Mucosa of rectum (tissue), 2 donors: ENCODE data around the gene CASP14.
"Not testable (repeated sequence)": the region's sequence is repeated elsewhere in the genome, so short reads cannot be mapped to it uniquely, and the experiment has no call there.

Source experiments
- H3K27ac ChIP-seq, 2 donors: one replicate each; pipeline ENCODE4 v1.7.0; 2013; ENCODE audit warnings: inconsistent platforms in 2 of 2, low read depth in 2 of 2, low read length in 2 of 2
- H3K27me3 ChIP-seq, 2 donors: one replicate each; pipeline ENCODE4 v1.7.0; 2013; ENCODE audit warnings: low read length in 2 of 2; ENCODE audit not compliant: control insufficient read depth in 2 of 2, insufficient read depth in 2 of 2
- H3K36me3 ChIP-seq, 2 donors: one replicate each; pipeline ENCODE4 v1.7.0; 2013; ENCODE audit warnings: low read length in 2 of 2; ENCODE audit not compliant: control insufficient read depth in 2 of 2, insufficient read depth in 2 of 2
- H3K4me1 ChIP-seq, 2 donors: one replicate each; pipeline ENCODE4 v1.7.0; 2013; ENCODE audit warnings: low read length in 2 of 2, mild to moderate bottlenecking in 1 of 2; ENCODE audit not compliant: control insufficient read depth in 2 of 2, insufficient read depth in 2 of 2
- H3K4me3 ChIP-seq, 2 donors: one replicate each; pipeline ENCODE4 v1.7.0; 2013; ENCODE audit warnings: low read length in 2 of 2
- H3K9ac ChIP-seq, 2 donors: one replicate each; pipeline ENCODE4 v1.7.0; 2013; ENCODE audit warnings: low read length in 2 of 2, low read depth in 1 of 2, mild to moderate bottlenecking in 1 of 2
- H3K9me3 ChIP-seq, 2 donors: one replicate each; pipeline ENCODE4 v1.7.0; 2013; ENCODE audit warnings: low read length in 2 of 2; ENCODE audit not compliant: control insufficient read depth in 2 of 2
- donor health status: healthy.
- donor health status: Normal muscosa, but diverticular disease.

CASP14 gene

DNA sequence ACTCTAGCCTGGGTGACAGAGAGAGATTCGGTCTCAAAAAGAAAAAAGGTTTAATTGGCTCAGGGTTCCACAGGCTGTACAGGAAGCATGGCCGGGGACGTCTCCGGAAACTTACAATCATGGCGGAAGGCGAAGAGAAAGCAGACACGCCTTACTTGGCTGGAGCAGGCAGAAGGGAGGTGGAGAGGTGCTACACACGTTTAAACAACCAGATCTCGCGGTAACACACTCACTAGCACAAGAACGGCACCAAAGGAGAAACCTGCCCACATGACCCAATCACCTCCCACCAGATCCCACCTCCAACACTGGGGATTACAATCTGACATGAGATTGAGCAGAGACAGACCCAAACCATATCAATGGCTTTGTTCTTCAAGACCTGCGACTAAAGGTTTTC, 12.8 kb downstream of the CASP14 start:
- Histone ChIP-seq H3K4me3 (no peak overlapping the region), H3K4me1 (no peaks in the 10 kb centered on the region), H3K27me3 (no peaks in the 10 kb centered on the region), H3K27ac (no peak overlapping the region), H3K9me3 (no peaks in the 10 kb centered on the region), H3K36me3 (no peaks in the 10 kb centered on the region), H3K9ac (no peak overlapping the region)

DNA sequence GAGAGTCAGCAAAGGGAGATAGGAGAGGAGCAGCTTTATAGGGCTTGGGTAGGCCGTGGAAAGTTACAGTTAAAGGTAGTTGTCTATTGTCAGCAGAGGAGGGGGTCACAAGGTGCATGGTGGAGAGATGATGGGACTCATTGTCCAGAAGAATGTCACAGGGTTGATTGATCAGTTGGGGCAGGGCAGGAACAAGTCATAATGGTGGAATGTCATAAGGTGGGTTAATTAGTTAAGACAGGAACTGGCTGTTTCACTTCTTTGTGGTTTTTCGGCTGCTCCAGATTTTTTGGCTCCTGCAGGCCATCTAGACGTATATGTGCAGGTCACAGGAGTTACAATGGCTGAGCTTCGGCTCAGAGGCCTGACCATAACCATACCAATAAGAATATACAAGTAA, 21.1 kb downstream of the CASP14 start:
- H3K4me3 ChIP-seq, H3K9ac ChIP-seq, H3K4me1 ChIP-seq, H3K36me3 ChIP-seq, H3K27ac ChIP-seq, H3K9me3 ChIP-seq, H3K27me3 ChIP-seq: not testable (repeated sequence)

DNA sequence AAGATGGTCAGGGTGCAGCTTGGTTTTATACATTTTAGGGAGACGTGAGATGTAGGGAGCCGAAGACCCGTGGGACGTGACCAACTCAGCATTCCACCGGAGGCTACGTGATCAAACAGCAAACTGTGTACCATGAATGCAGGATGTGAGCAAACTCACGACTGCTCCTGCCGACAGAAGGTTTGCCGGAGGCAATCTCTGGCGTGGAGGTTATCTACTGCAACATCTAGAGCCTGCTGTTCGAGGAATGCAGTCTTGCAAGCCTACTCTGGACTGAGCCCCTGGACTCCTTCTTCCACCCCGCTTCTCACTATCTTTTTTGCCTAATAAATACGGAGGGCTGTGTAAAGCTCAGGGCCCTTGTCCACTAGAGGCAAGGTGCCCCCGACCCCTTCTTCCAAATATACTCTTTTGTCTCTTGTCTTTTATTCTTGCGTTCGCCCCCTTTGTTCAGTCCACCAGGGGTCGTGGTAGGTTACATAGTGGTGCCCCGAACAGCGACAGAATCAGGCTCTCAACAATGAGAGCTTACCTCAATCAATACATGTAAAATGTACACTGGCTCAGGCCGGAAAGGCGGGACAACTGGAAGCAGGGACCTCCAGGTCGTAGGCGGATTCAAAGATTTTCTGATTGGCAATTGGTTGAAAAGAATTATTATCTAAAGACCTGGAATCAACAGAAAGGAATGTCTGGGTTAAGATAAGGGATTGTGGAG, 23.8 kb downstream of the CASP14 start:
- Histone ChIP-seq H3K27me3 (peaks cover 0 to 2% of the 10 kb centered on the region in 2 donors), H3K4me1 (no peaks in the 10 kb centered on the region), H3K4me3 (no peak overlapping the region), H3K9me3 (no peaks in the 10 kb centered on the region), H3K36me3 (no peaks in the 10 kb centered on the region), H3K9ac (no peak overlapping the region), H3K27ac (no peak overlapping the region)

DNA sequence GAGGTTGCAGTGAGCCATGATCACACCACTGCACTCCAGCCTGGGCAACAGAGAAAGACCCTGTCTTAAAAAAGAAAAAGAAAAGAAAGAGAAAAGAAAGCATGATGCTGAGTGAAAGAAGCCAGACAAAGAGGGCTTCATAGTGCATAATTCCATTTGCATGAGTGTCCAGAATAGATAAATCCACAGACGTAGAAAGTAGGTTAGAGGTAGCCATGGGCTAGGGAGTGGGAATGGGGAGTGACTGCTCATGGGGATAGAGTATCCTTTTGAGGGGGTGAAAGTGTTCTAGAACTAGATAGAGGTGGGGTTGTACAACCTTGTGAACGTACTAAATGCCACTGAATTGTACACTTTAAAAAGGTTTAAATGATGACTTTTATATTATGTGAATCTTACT, 25.1 kb downstream of the CASP14 start:
- no peaks in the 10 kb centered on the region for H3K9me3 ChIP-seq
- H3K4me1 ChIP-seq: no peaks in the 10 kb centered on the region
- H3K27ac ChIP-seq: no peak overlapping the region
- H3K36me3 ChIP-seq: no peaks in the 10 kb centered on the region
- no peak overlapping the region for H3K4me3 ChIP-seq
- no peak overlapping the region for H3K9ac ChIP-seq
- H3K27me3 ChIP-seq: peaks cover 0 to 2% of the 10 kb centered on the region in 2 donors

DNA sequence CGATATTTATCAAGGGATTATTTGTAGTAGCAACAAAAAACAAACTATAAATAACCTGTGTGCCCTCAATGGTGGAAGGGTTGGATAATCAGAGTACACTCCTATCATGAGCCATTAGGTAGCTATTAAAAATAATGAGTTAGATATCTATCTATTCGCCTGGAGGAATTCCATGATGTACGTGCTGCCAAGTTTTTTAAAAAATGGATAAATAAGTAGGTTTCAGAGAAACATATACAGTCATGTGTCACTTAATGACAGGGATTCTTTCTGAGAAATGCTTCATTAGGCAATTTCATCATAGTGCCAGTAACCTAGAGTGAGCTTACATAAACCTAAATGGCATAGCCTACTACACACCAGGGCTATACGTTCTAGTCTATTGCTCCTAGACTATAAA, 26.5 kb downstream of the CASP14 start:
- Histone ChIP-seq H3K27ac (no peak overlapping the region), H3K36me3 (no peaks in the 10 kb centered on the region), H3K9ac (no peak overlapping the region), H3K4me3 (no peak overlapping the region), H3K9me3 (no peaks in the 10 kb centered on the region), H3K27me3 (peaks cover 0 to 2% of the 10 kb centered on the region in 2 donors), H3K4me1 (no peaks in the 10 kb centered on the region)

DNA sequence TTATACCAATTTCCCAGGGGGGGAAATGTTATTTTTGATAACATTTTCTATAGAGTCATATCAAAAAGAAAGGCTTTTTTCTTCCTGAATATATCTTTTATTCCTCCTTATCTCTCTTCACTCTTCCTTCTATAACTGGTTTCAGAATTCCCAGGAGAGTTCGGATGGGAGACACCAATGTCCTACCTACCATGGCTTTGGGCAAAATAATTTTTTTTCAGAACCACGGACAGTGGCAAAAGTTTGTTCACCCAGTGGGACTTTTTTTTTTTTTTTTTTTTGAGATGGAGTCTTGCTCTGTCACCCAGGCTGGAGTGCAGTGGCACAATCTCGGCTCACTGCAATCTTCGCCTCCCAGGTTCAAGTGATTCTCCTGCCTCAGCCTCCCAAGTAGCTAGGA, 30.7 kb downstream of the CASP14 start:
- not testable (repeated sequence) for H3K36me3 ChIP-seq, H3K4me3 ChIP-seq, H3K9ac ChIP-seq, H3K4me1 ChIP-seq, H3K27me3 ChIP-seq, H3K27ac ChIP-seq, H3K9me3 ChIP-seq

DNA sequence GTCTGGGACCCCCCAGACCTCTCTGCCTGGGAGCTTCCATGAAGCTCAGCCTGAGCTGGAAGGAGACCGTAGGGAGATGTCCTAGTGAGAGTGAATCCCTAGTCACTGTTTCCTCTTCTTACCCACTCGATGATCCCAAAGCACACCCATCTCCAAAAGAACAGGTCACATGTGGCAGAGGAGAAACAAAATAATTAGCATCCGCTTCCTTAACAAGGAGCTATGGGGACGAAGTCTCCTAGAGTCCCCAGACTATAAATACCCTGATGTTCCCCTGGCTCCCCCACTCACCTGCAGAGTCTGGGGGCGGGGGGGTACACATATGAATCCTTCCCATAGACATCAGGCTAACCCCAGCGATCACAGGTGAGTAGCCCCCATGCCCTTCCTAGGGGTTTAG, 32.6 kb downstream of the CASP14 start, which contains the start of gene OR1I1:
Gene OR1I1 (plus strand): TSS at position 301 of the 400 bp plus-strand sequence. CDS start 4,855 bp downstream, outside the sequence.
- H3K9ac ChIP-seq: no peak within 1 kb of the TSS
- H3K27ac ChIP-seq: no peak within 1 kb of the TSS
- no peaks in the 10 kb centered on the region for H3K4me1 ChIP-seq
- H3K4me3 ChIP-seq: no peak within 1 kb of the TSS
- H3K36me3 ChIP-seq: no peaks in the 10 kb centered on the region
- no peaks in the 10 kb centered on the region for H3K27me3 ChIP-seq
- H3K9me3 ChIP-seq: no peaks in the 10 kb centered on the region

DNA sequence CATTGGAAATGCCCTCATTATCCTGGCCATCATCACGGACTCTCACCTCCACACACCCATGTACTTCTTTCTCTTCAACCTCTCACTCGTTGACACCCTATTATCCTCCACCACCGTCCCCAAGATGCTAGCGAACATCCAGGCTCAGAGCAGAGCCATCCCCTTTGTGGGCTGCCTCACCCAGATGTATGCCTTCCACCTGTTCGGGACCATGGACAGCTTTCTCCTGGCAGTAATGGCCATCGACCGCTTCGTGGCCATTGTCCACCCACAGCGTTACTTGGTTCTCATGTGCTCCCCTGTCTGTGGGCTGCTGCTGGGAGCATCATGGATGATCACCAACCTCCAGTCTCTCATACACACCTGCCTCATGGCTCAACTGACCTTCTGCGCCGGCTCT, 37.9 kb downstream of the CASP14 start:
- no peaks in the 10 kb centered on the region for H3K9me3 ChIP-seq
- H3K27ac ChIP-seq: no peak overlapping the region
- no peaks in the 10 kb centered on the region for H3K4me1 ChIP-seq
- H3K27me3 ChIP-seq: peaks cover 0 to 3% of the 10 kb centered on the region in 2 donors
- no peak overlapping the region for H3K4me3 ChIP-seq
- H3K9ac ChIP-seq: no peak overlapping the region
- no peaks in the 10 kb centered on the region for H3K36me3 ChIP-seq

DNA sequence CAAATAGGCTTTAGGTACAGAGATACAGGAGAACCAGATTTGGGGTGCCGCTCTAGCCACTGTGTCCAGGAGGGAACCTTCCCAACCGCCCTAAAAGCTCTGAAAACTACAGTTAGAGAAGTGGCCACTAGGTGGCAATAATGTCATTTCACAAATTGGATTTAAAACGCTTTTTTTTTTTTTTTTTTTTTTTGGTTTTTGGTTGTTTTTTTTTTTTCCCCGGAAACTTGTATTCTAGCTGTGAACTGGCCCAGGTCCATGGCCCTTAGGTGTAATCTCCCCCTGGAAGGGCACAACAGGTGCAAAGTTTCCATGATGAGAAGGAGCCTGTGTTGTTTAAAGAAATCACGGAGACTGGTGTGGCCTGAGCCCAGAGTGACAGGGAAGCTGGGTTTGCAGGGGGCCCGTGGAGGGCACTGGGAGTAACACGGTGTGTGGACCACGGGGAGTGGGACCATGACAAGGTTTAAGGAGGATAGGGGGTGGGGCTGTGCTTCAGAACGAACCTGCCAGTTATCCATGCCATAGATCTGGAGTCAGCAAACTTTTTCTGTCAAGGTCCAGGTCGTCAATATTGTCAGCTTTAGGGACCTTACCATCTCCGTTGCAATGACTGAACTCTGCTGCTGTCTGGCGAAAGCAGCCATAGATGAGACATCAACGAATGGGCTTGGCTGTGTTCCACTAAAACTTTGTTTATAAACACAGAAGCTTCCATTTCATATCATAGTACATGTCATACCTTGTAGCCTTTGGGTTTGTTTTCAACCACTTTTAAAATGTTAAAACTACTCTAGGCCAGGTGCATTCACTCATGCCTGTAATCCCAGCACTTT, 42.9 kb downstream of the CASP14 start:
- H3K36me3 ChIP-seq: no peaks in the 10 kb centered on the region
- H3K9ac ChIP-seq: no peak overlapping the region
- no peak overlapping the region for H3K4me3 ChIP-seq
- H3K27ac ChIP-seq: no peak overlapping the region
- H3K9me3 ChIP-seq: no peaks in the 10 kb centered on the region
- no peaks in the 10 kb centered on the region for H3K4me1 ChIP-seq
- H3K27me3 ChIP-seq: peaks cover 0 to 3% of the 10 kb centered on the region in 2 donors

DNA sequence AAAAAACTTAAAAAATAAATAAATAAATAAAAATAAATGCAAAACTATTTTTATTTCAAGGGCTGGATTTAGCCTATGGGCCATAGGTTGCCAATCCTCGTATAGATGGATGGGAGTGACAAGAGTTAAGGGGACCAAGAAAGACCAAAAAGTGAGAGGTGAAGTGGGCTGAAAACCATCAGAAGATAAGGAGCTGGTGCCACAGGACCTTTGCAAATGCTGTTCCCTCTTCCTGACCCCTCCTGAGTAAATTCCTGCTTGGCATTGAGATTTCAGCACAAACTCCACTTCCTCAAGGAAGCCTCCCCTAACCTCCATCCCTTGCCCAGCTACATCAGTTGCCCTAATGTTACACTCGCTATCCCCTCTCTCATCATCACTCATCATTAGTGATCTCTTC, 43.7 kb downstream of the CASP14 start:
- Histone ChIP-seq H3K36me3 (no peaks in the 10 kb centered on the region), H3K27ac (no peak overlapping the region), H3K4me1 (no peaks in the 10 kb centered on the region), H3K4me3 (no peak overlapping the region), H3K9me3 (no peaks in the 10 kb centered on the region), H3K27me3 (no peaks in the 10 kb centered on the region), H3K9ac (no peak overlapping the region)
